Measurements from ENCODE around the gene ACTMAP. TPM values are rescaled to one million over a fixed set of nuclear protein-coding genes. Genes with fewer than 3 reads are reported as not detected.

Gene ACTMAP
- total RNA-seq, 1 donor: 1.1 TPM

DNA sequence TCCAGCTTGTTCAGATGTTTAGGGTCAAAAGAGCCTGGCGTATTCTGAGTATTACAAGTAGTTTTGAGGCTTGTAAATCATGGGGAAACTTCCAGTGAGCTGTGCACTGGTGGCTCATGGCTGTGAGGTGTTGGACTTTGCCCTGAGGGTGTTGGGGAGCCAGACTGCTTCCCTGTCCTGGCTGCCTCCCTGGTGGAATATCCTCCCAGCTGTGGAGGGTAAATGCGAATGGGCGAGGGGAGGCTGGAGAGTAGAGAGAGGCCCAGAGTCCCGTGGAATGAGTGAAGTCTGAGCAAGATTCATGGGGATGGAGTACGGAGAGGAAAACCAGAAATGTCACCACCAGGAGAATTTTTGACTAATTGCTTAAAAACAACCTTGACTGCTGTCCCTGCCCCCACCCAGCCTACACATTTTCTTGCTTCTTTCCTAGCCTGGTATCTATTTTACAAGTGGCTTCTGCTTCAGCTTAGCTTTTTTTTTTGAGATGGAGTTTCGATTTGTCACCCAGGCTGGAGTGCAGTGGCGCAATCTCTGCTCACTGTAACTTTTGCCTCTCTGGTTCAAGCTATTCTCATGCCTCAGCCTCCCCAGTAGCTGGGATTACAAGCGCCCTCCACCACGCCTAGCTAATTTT is 4.5 kb upstream of the ACTMAP start:
- H3K4me1 ChIP-seq (ENCODE audit: insufficient read depth, low read length): peaks cover 18% of the 10 kb centered on the region
- H4K20me1 ChIP-seq (ENCODE audit: insufficient read depth, low read length): peaks cover 27% of the 10 kb centered on the region
- H3K9me3 ChIP-seq (ENCODE audit: low read depth, low read length): no peaks in the 10 kb centered on the region
- H3K4me3 ChIP-seq (ENCODE audit: insufficient read depth, low read length): peak overlapping the region; percentile 23
- DNase-seq (ENCODE audit: insufficient read length, low spot score, missing footprints): no peak
- peaks cover 34% of the 10 kb centered on the region for H3K36me3 ChIP-seq (ENCODE audit: insufficient read depth, low read length)
- no peaks in the 10 kb centered on the region for H3K27me3 ChIP-seq (ENCODE audit: insufficient read depth, low read length)
- peaks cover 71% of the 10 kb centered on the region for H3K79me2 ChIP-seq (ENCODE audit: insufficient read depth, low read length)
- TF ChIP-seq, protein P1, sequence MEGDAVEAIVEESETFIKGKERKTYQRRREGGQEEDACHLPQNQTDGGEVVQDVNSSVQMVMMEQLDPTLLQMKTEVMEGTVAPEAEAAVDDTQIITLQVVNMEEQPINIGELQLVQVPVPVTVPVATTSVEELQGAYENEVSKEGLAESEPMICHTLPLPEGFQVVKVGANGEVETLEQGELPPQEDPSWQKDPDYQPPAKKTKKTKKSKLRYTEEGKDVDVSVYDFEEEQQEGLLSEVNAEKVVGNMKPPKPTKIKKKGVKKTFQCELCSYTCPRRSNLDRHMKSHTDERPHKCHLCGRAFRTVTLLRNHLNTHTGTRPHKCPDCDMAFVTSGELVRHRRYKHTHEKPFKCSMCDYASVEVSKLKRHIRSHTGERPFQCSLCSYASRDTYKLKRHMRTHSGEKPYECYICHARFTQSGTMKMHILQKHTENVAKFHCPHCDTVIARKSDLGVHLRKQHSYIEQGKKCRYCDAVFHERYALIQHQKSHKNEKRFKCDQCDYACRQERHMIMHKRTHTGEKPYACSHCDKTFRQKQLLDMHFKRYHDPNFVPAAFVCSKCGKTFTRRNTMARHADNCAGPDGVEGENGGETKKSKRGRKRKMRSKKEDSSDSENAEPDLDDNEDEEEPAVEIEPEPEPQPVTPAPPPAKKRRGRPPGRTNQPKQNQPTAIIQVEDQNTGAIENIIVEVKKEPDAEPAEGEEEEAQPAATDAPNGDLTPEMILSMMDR (IDR thresholded peaks at IDR 0.05; ENCODE audit: extremely low read depth, low read depth, low read length): no peak
- no peak overlapping the region for H2AFZ ChIP-seq (ENCODE audit: low read length)
- peak overlapping the region; percentile 58 for H3K4me2 ChIP-seq (ENCODE audit: insufficient read depth, low read length)
- peak overlapping the region; percentile 46 for H3K27ac ChIP-seq (ENCODE audit: low read depth, low read length)

DNA sequence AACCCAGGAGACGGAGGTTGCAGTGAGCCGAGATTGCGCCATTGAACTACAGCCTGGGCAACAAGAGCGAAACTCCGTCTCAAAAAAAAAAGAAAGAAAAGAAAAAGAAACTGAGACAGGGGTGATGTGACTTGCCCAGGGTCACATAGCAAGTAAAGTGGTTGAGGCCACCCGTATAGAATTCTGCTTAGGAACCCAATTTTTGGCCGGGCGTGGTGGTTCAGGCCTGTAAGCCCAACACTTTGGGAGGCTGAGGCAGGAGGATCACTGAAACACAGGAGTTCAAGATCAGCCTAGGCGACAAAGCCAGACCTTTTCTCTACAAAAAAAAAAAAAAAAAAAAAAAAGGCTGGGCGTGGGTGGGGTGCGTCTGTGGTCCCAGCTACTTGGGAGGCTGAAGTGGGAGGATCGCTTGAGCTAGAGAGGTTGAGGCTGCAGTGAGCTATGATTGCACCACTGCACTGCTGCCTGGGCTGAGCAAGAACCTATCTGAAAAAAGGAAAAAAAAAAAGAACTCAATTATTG is 2.0 kb upstream of the ACTMAP start:
- H3K36me3 ChIP-seq (ENCODE audit: insufficient read depth, low read length): peaks cover 18% of the 10 kb centered on the region
- no peak for DNase-seq (ENCODE audit: insufficient read length, low spot score, missing footprints)
- H3K9me3 ChIP-seq (ENCODE audit: low read depth, low read length): no peaks in the 10 kb centered on the region
- H3K4me3 ChIP-seq (ENCODE audit: insufficient read depth, low read length): peak overlapping the region; percentile 76
- peaks cover 21% of the 10 kb centered on the region for H3K4me1 ChIP-seq (ENCODE audit: insufficient read depth, low read length)
- TF ChIP-seq, protein P1 (IDR thresholded peaks at IDR 0.05; ENCODE audit: extremely low read depth, low read depth, low read length): no peak
- peaks cover 59% of the 10 kb centered on the region for H3K79me2 ChIP-seq (ENCODE audit: insufficient read depth, low read length)
- no peaks in the 10 kb centered on the region for H3K27me3 ChIP-seq (ENCODE audit: insufficient read depth, low read length)
- peaks cover 27% of the 10 kb centered on the region for H4K20me1 ChIP-seq (ENCODE audit: insufficient read depth, low read length)
- peak overlapping the region; percentile 99 for H3K27ac ChIP-seq (ENCODE audit: low read depth, low read length)
- no peak overlapping the region for H2AFZ ChIP-seq (ENCODE audit: low read length)
- peak overlapping the region; percentile 89 for H3K4me2 ChIP-seq (ENCODE audit: insufficient read depth, low read length)

DNA sequence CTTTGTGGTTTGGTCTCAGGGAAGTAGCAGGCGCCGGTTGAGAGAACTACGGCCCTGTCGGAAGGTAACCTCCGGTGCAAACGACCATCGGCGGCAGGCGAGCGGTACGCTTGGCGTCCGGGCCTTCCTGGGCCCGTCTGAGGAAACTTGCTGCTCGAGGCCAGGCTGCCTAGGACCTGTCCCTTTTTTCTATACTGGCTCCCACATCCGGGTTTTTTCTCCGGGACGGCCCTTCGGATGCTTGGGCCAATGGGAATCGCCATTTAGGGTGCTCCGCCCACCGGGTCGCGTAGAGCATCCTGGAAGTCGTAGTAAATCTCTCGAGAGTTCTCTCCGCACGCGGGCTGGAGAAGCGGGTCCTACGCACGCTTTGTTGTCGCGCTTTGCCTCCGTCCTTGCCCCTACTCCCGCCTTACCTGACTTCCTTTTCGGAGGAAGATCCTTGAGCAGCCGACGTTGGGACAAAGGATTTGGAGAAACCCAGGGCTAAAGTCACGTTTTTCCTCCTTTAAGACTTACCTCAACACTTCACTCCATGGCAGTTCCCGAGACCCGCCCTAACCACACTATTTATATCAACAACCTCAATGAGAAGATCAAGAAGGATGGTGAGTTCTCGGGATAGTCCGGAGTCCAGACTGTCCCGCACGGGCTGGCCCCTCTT is 729 bp upstream of the ACTMAP start, which contains the start of gene SNRPA:
Gene SNRPA (plus strand): TSS at position 330 of the 664 bp plus-strand sequence. CDS start 206 bp downstream, at position 536.
- H3K27me3 ChIP-seq (ENCODE audit: insufficient read depth, low read length): no peaks in the 10 kb centered on the region
- TF ChIP-seq, protein P1 (IDR thresholded peaks at IDR 0.05; ENCODE audit: extremely low read depth, low read depth, low read length): no peak
- DNase-seq (ENCODE audit: insufficient read length, low spot score, missing footprints): peak; percentile 98
- peak within 1 kb of the TSS; percentile 76 for H3K4me3 ChIP-seq (ENCODE audit: insufficient read depth, low read length)
- peaks cover 46% of the 10 kb centered on the region for H3K79me2 ChIP-seq (ENCODE audit: insufficient read depth, low read length)
- H3K9me3 ChIP-seq (ENCODE audit: low read depth, low read length): no peaks in the 10 kb centered on the region
- peak within 1 kb of the TSS; percentile 92 for H3K4me2 ChIP-seq (ENCODE audit: insufficient read depth, low read length)
- H3K4me1 ChIP-seq (ENCODE audit: insufficient read depth, low read length): peaks cover 23% of the 10 kb centered on the region
- H4K20me1 ChIP-seq (ENCODE audit: insufficient read depth, low read length): peaks cover 18% of the 10 kb centered on the region
- peaks cover 9% of the 10 kb centered on the region for H3K36me3 ChIP-seq (ENCODE audit: insufficient read depth, low read length)
- peak within 1 kb of the TSS; percentile 98 for H2AFZ ChIP-seq (ENCODE audit: low read length)
- peak within 1 kb of the TSS; percentile 99 for H3K27ac ChIP-seq (ENCODE audit: low read depth, low read length)

DNA sequence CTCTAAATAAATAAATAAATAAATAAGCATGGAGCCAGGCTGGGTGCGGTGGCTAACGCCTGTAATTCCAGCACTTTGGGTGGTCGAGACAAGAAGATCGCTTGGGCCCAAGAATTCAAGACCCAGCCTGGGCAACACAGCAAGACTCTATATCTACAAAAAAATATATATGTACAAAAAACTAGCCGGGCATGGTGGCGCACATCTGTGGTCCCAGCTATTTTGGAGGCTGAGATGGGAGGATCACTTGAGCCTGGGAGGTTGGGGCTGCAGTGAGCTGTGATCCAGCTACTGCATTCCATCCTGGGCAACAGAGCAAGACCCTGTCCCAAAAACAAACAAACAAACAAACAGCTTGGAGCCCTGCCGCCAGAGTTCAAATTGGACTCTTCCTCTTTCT is 2.7 kb downstream of the ACTMAP start:
- Histone ChIP-seq H3K27ac (ENCODE audit: low read depth, low read length) (no peak overlapping the region), H3K4me1 (ENCODE audit: insufficient read depth, low read length) (peaks cover 25% of the 10 kb centered on the region), H3K27me3 (ENCODE audit: insufficient read depth, low read length) (no peaks in the 10 kb centered on the region), H3K4me3 (ENCODE audit: insufficient read depth, low read length) (no peak overlapping the region), H4K20me1 (ENCODE audit: insufficient read depth, low read length) (no peaks in the 10 kb centered on the region), H3K36me3 (ENCODE audit: insufficient read depth, low read length) (no peaks in the 10 kb centered on the region), H3K9me3 (ENCODE audit: low read depth, low read length) (no peaks in the 10 kb centered on the region), H2AFZ (ENCODE audit: low read length) (no peak overlapping the region), H3K79me2 (ENCODE audit: insufficient read depth, low read length) (peaks cover 14% of the 10 kb centered on the region), H3K4me2 (ENCODE audit: insufficient read depth, low read length) (no peak overlapping the region)
- TF ChIP-seq, protein P1 (IDR thresholded peaks at IDR 0.05; ENCODE audit: extremely low read depth, low read depth, low read length): no peak
- DNase-seq (ENCODE audit: insufficient read length, low spot score, missing footprints): no peak
